GF-D8 (cell line): ENCODE results near the gene SLC30A1.
"Not testable (repeated sequence)": the region's sequence is repeated elsewhere in the genome, so short reads cannot be mapped to it uniquely, and the experiment has no call there.

Source experiments
- DNase-seq: peaks from one replicate; lab custom pipeline; 2025; lab: John Stamatoyannopoulos, UW

SLC30A1 gene

DNA sequence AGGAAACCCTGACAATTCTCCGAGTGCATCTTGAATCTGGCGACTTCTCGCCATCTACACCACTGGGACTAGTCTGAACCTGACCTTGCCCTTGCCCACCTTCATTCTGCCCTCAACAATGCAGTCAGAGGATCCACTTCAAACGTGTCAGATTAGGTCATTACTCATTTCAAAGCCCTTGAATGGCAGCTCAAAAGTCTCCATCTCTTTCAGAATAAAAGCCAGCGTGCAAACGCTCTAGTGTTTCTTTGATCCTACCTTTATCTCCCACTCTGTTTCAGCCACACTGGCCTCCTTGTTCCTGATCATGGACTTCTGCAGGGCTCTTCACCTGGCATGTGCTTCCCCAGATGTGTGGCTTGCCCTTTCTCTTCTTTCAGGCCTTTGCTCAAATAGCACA is 31.3 kb downstream of the SLC30A1 start:
- no peak for DNase-seq

DNA sequence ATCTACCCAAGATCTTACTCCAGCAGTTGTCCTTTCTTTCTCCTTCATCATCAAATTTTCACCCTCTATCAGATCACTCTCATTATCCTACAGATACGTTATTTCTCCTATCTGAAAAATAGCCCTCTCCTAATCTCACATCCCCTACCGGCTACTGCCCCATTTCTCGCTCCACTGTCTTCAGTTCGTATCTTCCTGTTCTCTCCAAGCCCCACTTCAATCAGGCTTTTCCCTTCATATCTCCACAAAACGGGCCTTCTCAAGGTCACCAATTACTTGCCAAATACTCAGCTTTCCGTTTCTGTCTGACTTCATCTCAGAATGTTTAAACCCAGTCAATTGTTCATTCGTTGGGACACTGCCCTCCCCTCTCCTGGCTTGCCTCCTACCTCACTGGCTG is 32.4 kb downstream of the SLC30A1 start:
- no peak for DNase-seq

DNA sequence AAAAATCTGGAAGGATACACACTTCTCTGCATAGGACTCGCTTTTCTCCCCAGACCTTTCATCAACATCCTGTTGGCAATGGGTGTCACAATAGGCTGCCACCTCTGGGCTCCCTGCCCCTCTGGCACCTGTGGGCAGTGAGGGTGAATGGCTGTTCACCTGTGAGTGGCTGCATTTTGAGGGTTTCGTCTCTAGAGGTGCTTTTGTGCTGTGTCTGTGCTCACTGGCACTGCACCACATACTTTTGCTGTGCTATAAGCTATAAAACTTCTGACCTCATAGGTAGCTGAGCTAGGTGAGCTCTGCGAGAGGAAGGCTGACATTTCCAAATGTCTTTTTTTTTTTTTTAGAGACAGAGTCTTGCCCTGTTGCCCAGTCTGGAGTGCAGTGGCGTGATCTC is 35.9 kb downstream of the SLC30A1 start:
- no peak for DNase-seq

- DNase-seq, result no peak
Measured at GRCh38 chr1:211541720-211542477, 37.1 kb downstream of the SLC30A1 start.

- DNase-seq, result no peak
Measured at GRCh38 chr1:211541278-211541677, 37.7 kb downstream of the SLC30A1 start.

DNA sequence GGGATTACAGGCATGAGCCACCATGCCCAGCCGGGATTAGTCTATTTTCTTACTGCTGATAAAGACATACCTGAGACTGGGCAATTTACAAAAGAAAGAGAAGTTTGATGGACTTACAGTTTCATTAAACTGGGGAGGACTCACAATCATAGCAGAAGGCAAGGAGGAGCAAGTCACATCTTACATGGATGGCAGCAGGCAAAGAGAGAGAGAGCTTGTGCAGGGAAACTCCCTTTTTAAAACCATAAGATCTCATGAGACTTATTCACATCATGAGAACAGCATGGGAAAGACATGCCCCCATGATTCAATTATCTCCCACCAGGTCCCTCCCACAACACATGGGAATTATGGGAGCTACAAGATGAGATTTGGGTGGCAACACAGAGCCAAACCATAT is 38.1 kb downstream of the SLC30A1 start:
- not testable (repeated sequence) for DNase-seq

DNA sequence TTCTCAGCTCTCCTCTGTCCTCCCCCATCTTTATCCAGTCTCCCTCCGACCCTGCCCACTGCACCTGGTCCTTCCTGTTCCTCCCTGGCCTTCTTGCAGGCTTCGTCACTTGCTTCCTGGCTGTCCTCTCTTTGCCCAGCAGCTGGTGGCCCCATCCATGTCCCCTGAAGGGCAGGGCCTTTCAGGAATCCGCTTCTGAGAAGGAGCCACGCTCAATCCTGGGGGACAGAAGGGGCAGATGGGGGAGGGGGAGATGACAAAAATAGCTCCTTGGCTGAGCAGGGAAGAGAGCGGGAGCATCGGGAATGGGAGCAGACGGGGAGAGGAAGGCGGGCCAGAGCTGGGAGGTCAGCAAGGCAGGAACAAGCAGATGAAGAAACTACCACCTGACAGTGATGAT is 40.7 kb downstream of the SLC30A1 start:
- no peak for DNase-seq

GRCh38 chr1:211537253-211537652 is 41.7 kb downstream of the SLC30A1 start:
- no peak for DNase-seq

DNA sequence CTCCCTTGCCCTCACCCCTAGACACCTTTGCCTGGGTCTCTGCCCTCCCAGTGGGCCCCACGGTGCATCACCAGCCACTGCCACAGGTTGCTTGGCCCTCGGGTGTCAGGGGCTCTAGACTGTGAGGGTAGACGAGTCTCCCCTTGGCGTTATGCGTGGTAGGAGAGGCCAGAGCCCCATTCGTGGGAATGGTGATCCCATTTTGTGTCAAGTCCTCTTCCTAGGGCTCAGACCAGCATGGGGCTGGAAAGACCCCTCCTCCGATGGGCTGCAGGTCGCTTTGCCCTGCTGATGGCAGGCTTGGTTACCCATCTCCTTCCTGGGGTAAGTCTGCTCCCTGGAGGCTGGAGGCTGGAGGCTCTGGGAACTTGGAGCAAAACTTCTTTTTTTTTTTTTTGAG is 42.4 kb downstream of the SLC30A1 start:
- no peak for DNase-seq

DNA sequence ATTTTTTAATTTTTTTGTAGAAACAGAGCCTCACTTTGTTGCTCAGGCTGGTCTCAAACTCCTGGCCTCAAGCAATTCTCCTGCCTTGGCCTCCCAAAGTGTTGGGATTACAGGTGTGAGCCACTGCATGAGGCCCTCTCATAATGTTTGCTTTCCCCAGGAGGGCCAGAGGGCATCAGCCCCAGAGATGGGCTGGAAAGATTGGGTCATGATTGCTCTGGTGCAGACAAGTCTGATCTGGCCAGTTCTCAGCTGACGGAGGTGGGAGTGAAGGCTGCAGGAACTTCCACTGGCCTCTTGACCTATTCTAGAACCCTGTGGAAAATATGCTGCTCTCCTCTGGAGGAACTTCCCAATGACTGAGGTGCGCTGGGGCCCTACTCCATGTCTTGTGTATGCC is 43.6 kb downstream of the SLC30A1 start:
- no peak for DNase-seq

- no peak for DNase-seq
Measured at GRCh38 chr1:211534545-211535291, 44.2 kb downstream of the SLC30A1 start.

GRCh38 chr1:211532088-211532444 is 46.9 kb downstream of the SLC30A1 start:
- no peak for DNase-seq

DNA sequence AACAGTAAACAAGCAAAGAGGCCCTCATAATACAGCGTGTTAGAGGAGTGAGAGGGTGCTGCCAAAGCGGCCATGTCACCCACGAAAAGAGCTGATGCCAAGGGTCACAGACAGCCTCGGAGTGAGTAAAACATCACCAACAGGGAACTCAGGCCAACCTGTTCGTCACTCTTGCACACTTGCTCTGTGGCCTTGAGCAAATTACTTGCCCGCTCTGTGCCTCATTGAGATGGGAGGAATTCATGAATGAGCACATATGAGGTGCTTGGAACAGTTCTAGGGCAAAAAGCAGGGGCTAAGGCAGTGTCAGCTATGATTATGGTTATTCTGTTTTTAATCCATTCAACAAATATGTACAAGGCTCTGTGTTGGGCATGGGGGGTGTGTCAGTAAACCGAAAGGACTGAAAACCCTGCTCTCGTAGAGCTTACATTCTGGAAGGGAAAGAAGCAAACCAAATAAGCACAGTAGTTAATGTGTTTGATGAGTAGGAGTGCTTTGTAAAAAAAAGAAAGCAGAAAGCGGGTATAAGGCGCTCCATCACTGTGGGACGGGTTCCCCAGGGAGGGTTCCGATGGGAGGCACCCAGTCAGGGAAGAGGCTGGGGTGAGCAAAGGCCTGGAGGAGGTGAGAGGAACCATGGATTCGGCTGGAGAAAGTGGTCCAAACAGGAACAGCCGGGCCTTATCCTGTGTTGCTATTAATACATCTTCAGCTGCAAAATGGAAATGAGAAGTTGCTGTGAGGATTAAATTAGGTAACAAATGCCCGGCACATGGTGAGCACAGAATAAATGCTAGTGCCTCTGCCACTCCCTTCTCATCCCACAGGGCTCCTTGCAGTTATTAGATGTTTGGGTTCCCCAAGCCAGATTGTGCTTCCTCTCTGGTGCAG is 47.5 kb downstream of the SLC30A1 start:
- no peak for DNase-seq

DNA sequence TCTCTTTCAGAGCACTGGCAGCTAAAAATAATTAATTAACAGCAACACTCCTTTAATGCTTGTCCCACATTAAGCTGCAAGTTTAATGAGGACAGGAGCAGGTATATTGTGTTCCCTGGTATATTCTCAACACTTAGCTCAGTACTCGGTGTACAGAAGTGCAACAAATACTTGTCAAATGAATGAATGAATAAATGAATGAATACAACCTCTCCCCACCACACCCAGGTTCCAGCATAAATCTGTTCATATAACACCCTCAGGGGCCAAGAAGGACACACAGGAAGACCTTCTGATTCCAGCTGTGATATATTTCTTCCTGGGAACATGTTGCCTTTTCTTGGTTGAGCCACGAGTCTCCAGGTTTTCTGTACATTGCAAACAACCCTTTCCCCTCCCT is 48.9 kb downstream of the SLC30A1 start:
- DNase-seq, result no peak

DNA sequence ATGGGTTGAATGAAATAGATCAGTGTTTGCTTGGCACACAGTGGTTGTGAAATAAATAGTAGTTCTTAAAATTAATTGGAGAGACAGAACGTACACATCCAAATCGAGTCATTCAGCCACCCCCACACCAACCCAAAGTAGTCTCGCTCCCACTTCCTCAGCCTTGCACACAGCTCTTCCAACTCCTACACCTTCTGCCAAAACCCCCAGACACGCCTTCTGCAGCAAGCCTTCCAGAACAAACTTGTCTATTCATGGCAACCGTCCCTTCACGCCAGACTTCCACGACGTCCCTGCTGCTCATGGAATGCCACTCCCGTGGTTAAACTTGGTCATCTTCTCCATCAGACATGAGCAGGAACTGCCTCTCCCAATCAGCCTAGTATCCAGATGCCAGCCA is 49.5 kb downstream of the SLC30A1 start:
- no peak for DNase-seq

GRCh38 chr1:211529011-211529410 is 50.0 kb downstream of the SLC30A1 start:
- no peak for DNase-seq

GRCh38 chr1:211527888-211528287 is 51.1 kb downstream of the SLC30A1 start:
- no peak for DNase-seq

DNA sequence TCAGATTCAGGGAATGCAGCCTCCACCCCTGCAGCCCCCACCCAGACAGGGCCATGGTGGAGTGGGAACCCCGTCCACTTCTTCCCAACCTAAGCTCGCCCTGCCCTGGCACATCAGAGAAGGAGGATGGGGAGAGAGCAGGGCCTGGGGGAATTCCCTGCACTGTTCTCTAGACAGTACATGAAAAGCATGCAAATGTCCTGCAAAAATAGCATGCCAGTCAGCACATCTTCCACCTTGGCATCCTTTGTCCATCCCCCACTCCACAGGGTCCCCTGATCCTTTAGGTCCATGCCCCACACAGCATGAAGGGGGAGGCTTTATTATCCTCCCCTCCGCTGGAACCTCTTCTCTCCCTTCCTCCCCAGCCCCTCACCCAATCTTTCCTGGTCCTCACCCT is 52.0 kb downstream of the SLC30A1 start:
- DNase-seq, result no peak

- no peak for DNase-seq
Measured at GRCh38 chr1:211526101-211526500, 52.9 kb downstream of the SLC30A1 start.

DNA sequence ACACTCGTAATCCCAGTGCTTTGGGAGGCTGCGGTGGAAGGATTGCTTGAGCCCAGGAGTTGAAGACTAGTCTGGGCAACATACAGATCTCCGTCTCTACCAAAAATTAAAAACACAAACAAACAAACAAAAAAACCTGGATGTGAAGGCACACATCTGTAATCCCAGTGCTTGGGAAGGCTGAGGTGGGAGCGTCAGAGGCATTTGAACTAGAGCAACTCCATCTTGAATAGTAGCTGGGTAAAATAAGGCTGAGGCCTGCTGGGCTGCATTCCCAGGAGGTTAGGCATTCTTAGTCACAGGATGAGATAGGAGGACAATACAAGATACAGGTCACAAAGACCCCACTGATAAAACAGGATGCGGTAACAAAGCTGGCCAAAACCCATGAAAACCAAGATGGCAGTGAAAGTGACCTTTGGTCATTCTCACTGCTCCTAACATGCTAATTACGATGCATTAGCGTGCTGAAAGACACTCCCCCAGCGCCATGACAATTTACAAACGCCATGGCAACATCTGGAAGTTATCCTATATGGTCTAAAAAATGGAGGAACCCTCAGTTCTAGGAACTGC is 53.8 kb downstream of the SLC30A1 start:
- no peak for DNase-seq

GRCh38 chr1:211524521-211524920 is 54.4 kb downstream of the SLC30A1 start:
- no peak for DNase-seq

- DNase-seq, result no peak
Measured at GRCh38 chr1:211522804-211523203, 56.2 kb downstream of the SLC30A1 start.
